Fibroblast of lung (primary cell): ENCODE results near the gene PKD1.

Experiments used
- CTCF ChIP-seq, 2 donors: IDR thresholded peaks in 1 of 2; conservative IDR thresholded peaks in 1 of 2; 1 replicate in 1 of 2; 2 replicates in 1 of 2; pipeline ENCODE4 v1.5.1; 2011 to 2012; ENCODE audit warnings: low read length in 2 of 2, control low read depth in 1 of 2, inconsistent platforms in 1 of 2, low read depth in 1 of 2, mild to moderate bottlenecking in 1 of 2
- EZH2 ChIP-seq: IDR thresholded peaks from 2 replicates; pipeline ENCODE4 v1.5.1; 2012; ENCODE audit warnings: low read length, control low read depth, mild to moderate bottlenecking; ENCODE audit errors: missing control alignments

GRCh38 chr16:2057438-2057837, 78.3 kb downstream of the PKD1 start:
- TF ChIP-seq CTCF (conservative IDR thresholded peaks at IDR 0.05 in 1 of 2, IDR thresholded peaks at IDR 0.05 in 1 of 2; ENCODE audit: low read depth in 1 of 2, low read length in 2 of 2), result no peak
- no peak for TF ChIP-seq EZH2
